ENCODE results near the gene RGS14.

DNA sequence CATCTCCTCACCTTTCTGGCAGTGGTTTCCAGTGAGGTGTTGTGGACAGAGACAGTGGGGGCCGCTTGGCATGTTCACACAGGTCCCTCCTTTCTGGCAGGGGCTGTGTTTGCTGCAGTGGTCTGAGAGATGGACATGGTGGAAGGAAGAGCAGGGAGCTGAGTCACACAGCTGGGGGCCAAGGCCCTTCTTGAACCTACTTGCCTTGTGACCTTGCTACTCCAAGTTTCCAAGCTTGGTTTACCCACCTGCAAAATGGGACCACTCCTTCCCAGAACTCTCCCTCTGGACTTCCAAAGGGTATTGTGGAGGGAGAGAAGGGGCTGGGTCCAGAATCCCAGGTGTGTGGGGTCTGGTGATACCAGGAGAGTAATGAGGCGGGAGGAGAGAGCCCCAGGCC is 47.6 kb downstream of the RGS14 start:
- TF ChIP-seq CTCF (optimal IDR thresholded peaks at IDR 0.05 in 1 of 3, IDR thresholded peaks at IDR 0.05 in 1 of 3, conservative IDR thresholded peaks at IDR 0.05 in 1 of 3; ENCODE audit: extremely low read depth in 1 of 3, insufficient read depth in 2 of 3, low read length in 3 of 3) (no peak), EZH2 (IDR thresholded peaks at IDR 0.05; ENCODE audit: low read length) (no peak)
